NT2/D1 (cell line): Measurements from ENCODE around the gene IL1RN.

Source experiments
- DNase-seq: peaks from one replicate; pipeline ENCODE4 v3.0.0-alpha.2; 2011; ENCODE audit warnings: low read depth, low spot score
- H3K27me3 ChIP-seq: 2 replicates; pipeline ENCODE4 v1.6.0; 2011; ENCODE audit warnings: mild to moderate bottlenecking; ENCODE audit not compliant: insufficient read length, insufficient read depth
- H3K36me3 ChIP-seq: 2 replicates; pipeline ENCODE4 v1.6.1; 2011; ENCODE audit warnings: mild to moderate bottlenecking, low read length, mixed read lengths; ENCODE audit not compliant: insufficient read depth, insufficient read length
- H3K4me1 ChIP-seq: 2 replicates; pipeline ENCODE4 v1.5.1; 2011; ENCODE audit not compliant: insufficient read depth, insufficient read length
- H3K4me3 ChIP-seq: 2 replicates; pipeline ENCODE4 v1.5.1; 2011; ENCODE audit warnings: low read depth; ENCODE audit not compliant: insufficient read length
- H3K9ac ChIP-seq: 2 replicates; pipeline ENCODE4 v1.6.0; 2011; ENCODE audit warnings: low read depth; ENCODE audit not compliant: insufficient read length
- H3K9me3 ChIP-seq: 2 replicates; pipeline ENCODE4 v1.5.1; 2011; ENCODE audit warnings: mild to moderate bottlenecking, low read length; ENCODE audit not compliant: insufficient read depth
- SUZ12 ChIP-seq: IDR thresholded peaks from 2 replicates; pipeline ENCODE4 v1.6.1; 2011; ENCODE audit not compliant: insufficient read length, insufficient read depth; ENCODE audit errors: extremely low read depth
- YY1 ChIP-seq: IDR thresholded peaks from 2 replicates; pipeline ENCODE4 v1.6.1; 2011; ENCODE audit not compliant: insufficient read length, insufficient read depth
- ZNF274 ChIP-seq: IDR thresholded peaks from 2 replicates; pipeline ENCODE4 v1.6.1; 2011; ENCODE audit warnings: mild to moderate bottlenecking, low read depth, low read length

Gene IL1RN

GRCh38 chr2:113124984-113125855 is 2.2 kb upstream of the IL1RN start:
- H3K9me3 ChIP-seq, result no peaks in the 10 kb centered on the region
- no peak for TF ChIP-seq YY1
- TF ChIP-seq SUZ12, result no peak
- TF ChIP-seq ZNF274, result no peak
- H3K9ac ChIP-seq, result no peak overlapping the region
- peaks cover 3% of the 10 kb centered on the region for H3K27me3 ChIP-seq
- no peak for DNase-seq
- H3K4me1 ChIP-seq, result no peaks in the 10 kb centered on the region
- no peaks in the 10 kb centered on the region for H3K36me3 ChIP-seq
- H3K4me3 ChIP-seq, result no peak overlapping the region

- no peak overlapping the region for H3K9ac ChIP-seq
- H3K9me3 ChIP-seq, result no peaks in the 10 kb centered on the region
- TF ChIP-seq ZNF274 (no peak), SUZ12 (no peak), YY1 (no peak)
- no peaks in the 10 kb centered on the region for H3K27me3 ChIP-seq
- H3K36me3 ChIP-seq, result no peaks in the 10 kb centered on the region
- H3K4me3 ChIP-seq, result no peak overlapping the region
- no peak for DNase-seq
- no peaks in the 10 kb centered on the region for H3K4me1 ChIP-seq
These were observed 510 bp downstream of the IL1RN start for GRCh38 chr2:113127646-113128570.

- H3K4me3 ChIP-seq, result no peak overlapping the region
- H3K27me3 ChIP-seq, result no peaks in the 10 kb centered on the region
- no peaks in the 10 kb centered on the region for H3K4me1 ChIP-seq
- TF ChIP-seq YY1 (no peak), ZNF274 (no peak), SUZ12 (no peak)
- H3K9ac ChIP-seq, result no peak overlapping the region
- H3K36me3 ChIP-seq, result no peaks in the 10 kb centered on the region
- H3K9me3 ChIP-seq, result no peaks in the 10 kb centered on the region
- no peak for DNase-seq
These were observed 2.2 kb downstream of the IL1RN start for GRCh38 chr2:113129519-113130078.

GRCh38 chr2:113131352-113132185 is 4.2 kb downstream of the IL1RN start:
- H3K4me3 ChIP-seq, result no peak overlapping the region
- no peak for DNase-seq
- H3K4me1 ChIP-seq, result no peaks in the 10 kb centered on the region
- TF ChIP-seq YY1, result no peak
- TF ChIP-seq SUZ12, result no peak
- TF ChIP-seq ZNF274, result no peak
- H3K36me3 ChIP-seq, result no peaks in the 10 kb centered on the region
- no peak overlapping the region for H3K9ac ChIP-seq
- no peaks in the 10 kb centered on the region for H3K9me3 ChIP-seq
- no peaks in the 10 kb centered on the region for H3K27me3 ChIP-seq

GRCh38 chr2:113132414-113133021 is 5.1 kb downstream of the IL1RN start:
- H3K36me3 ChIP-seq, result no peaks in the 10 kb centered on the region
- no peak for TF ChIP-seq ZNF274
- no peak for TF ChIP-seq SUZ12
- no peak for TF ChIP-seq YY1
- no peak overlapping the region for H3K9ac ChIP-seq
- H3K9me3 ChIP-seq, result no peaks in the 10 kb centered on the region
- H3K4me1 ChIP-seq, result no peaks in the 10 kb centered on the region
- no peaks in the 10 kb centered on the region for H3K27me3 ChIP-seq
- H3K4me3 ChIP-seq, result no peak overlapping the region
- no peak for DNase-seq

GRCh38 chr2:113133704-113134598 is 6.6 kb downstream of the IL1RN start:
- no peaks in the 10 kb centered on the region for H3K36me3 ChIP-seq
- H3K9ac ChIP-seq, result no peak overlapping the region
- H3K4me3 ChIP-seq, result no peak overlapping the region
- no peaks in the 10 kb centered on the region for H3K9me3 ChIP-seq
- DNase-seq, result no peak
- TF ChIP-seq YY1, result no peak
- no peaks in the 10 kb centered on the region for H3K4me1 ChIP-seq
- H3K27me3 ChIP-seq, result no peaks in the 10 kb centered on the region
